ENCODE data around the gene KIAA1217.
"Not testable (repeated sequence)": the region's sequence is repeated elsewhere in the genome, so short reads cannot be mapped to it uniquely, and the experiment has no call there.

Gene KIAA1217

GRCh38 chr10:24445958-24446357, 237.0 kb downstream of the KIAA1217 start:
- FAIRE-seq: not testable (repeated sequence)

DNA sequence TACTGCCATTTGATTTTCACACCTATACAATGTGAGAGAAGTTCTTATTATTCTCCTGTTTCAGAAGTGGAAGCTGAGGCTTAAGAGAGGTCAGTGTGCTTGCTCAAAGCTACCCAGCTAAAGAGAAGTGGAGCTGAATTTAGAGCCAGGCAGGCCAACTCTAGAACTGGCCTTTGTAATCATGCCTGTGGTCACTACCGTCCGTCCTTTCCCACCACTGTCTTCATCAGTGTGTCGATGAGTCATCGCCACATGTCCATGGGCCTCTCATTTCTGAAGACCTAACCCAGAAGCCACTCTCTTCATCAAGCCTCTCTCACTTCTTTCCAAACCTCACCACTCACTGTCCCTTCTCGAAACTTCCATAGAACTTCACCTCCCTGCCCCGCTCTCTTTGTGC, 237.8 kb downstream of the KIAA1217 start:
- FAIRE-seq: no peak

GRCh38 chr10:24448351-24448999, 239.5 kb downstream of the KIAA1217 start:
- no peak for FAIRE-seq

DNA sequence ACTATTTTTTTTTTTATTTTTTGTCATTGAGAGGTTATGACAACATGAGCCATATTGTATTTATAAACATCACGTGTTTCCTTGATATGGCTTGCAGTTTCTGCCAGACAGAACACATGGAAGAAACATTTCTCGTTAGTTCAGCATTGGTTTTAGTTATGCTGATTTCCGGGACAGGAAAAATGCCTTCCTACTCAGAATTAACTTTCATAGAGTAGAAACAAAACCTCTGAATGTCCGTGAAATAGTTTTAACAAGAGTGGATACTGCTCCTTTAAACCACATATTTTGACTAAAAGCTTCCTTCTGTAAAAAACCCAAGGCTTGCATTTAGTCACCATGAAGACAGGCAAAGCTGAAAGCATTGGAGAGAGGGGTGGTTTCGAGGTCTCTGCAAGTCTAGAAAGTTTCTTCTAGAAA, 240.4 kb downstream of the KIAA1217 start:
- no peak for FAIRE-seq

GRCh38 chr10:24449769-24450310, 240.9 kb downstream of the KIAA1217 start:
- no peak for FAIRE-seq

DNA sequence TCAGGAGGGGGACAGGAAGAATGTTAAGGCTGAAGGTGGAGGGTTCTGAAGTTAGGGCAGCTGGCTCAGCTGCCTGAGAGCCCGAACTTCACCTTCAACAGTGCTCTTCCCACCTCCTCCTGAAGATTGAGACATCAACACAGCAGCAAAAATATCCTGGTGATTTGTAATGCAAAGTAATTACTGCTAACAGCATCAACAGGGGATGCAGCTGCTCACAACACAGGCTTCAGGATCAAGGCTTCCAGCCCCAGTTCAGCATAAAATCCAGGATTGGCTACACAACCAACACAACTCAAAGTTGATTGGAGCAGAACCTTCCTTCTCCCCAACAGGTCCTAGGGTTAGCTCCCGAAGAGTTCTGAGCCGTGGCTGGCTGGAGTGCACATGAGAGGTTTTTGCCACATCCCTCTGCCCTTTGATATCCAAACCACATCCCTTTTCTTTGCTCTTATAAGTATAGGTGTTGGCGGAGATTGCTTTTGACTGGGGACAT, 242.4 kb downstream of the KIAA1217 start:
- no peak for FAIRE-seq

DNA sequence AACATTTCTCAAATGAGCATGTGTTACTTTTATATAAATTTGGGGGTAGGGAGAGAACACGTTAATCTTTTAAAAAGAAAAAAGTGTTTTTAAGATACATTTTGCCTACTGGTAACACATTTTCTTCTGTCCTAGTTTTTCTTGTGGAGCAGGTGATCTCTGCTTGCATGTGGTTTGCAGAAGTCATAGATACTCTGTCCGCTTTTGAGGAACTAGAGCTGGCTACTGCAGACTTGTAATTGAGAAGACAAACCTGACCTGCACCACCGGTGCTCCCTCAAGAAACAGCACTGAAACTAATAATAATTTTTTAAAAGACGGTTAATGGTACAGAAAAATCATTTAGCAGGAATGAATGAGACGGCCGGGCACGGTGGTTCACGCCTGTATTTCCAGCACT, 243.1 kb downstream of the KIAA1217 start:
- no peak for FAIRE-seq

DNA sequence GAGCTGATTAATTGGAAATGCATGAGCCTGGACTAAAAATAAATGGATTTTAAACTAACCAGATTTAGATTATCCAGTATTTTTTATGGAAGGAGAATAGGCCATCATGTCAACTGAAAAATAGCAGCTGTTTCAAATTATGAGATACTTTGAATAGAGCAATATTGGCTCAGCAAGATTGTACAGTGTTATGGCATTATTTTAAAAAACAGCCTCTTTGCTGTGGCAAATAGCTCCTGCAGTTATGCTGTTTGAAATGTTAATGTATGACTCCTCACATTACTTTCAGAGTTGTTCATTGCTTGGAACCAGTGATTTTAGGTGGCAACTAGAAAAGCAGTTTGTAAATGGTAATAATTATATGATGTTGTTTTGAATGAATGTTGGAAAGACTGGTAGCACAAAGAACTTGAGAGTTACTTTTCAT, 244.5 kb downstream of the KIAA1217 start:
- no peak for FAIRE-seq

- no peak for FAIRE-seq
These were observed 245.0 kb downstream of the KIAA1217 start for GRCh38 chr10:24453973-24454372.

- FAIRE-seq: no peak
These were observed 246.5 kb downstream of the KIAA1217 start for GRCh38 chr10:24455447-24455846.

- FAIRE-seq: no peak
These were observed 247.4 kb downstream of the KIAA1217 start for GRCh38 chr10:24456322-24456721.

DNA sequence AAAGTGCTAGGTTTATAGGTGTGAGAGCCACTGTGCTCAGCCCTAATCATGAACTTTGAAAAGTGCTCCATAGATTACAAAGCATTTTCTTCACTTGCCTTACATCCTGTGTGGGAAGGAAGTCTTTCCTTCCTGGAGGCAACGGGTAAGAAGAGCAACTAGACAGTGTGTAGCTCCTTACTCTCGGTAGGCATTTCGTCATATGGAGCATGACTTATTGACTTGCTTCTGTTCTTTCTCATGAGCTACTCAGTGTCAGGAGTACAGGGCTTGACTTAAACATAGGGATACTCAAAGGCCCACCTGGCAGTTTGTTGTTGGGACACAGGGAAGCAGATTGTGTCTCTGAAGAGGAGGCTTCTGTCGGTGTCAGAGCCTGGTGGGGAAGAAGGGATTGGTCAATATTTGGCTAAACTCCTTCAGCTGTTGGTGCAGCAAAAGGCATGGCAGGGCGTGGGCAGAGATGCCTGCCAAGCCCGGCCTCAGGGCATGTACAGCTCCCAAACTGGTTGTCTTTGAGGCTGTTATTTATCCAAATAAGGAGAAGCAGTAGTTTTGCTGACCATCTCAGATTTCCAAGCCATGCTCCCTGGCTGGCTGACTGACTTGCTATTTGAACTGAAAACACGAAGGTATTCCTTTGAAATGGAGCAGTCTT, 248.9 kb downstream of the KIAA1217 start:
- FAIRE-seq: no peak

GRCh38 chr10:24459836-24460235, 250.9 kb downstream of the KIAA1217 start:
- no peak for FAIRE-seq

GRCh38 chr10:24462291-24462813, 253.4 kb downstream of the KIAA1217 start:
- FAIRE-seq: no peak

GRCh38 chr10:24462889-24463552, 254.1 kb downstream of the KIAA1217 start:
- no peak for FAIRE-seq

- no peak for FAIRE-seq
These were observed 254.9 kb downstream of the KIAA1217 start for GRCh38 chr10:24463611-24464426.

DNA sequence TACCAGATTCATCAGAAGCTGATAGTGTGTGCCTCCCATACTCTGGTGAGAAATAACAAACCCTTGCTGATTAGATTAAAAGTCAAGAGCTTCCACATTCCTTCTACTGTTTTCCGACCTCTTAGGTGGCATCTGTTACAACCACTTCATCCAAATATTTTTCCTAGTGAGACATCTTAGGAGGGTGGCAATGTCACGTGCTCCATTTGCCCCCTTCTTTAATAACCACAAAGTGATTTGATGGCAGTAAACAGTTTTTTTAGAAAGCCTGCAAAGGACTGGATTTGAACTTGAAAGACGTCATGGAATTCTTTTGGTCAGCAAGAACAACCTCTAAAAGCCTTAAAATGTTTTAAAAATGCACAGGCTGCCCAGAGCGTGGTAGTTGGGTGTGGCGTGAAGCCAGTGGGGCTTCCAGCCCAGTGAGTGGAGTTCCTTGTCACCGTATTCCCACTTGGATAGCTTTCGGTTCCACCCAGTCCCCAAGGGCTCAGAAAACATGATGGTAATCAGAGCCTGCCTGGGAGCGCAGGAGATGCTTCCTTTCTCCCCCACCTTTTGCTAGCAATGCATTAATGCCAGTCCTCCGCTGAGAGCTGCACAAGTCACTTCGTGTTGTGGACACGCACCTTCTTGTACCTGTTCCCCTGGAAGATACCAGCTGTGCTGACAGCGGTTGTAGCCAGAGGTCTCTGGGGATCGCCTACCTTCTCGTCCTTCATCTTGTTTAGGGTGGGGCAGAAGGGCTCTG, 256.4 kb downstream of the KIAA1217 start:
- FAIRE-seq: no peak

- FAIRE-seq: no peak
These were observed 257.2 kb downstream of the KIAA1217 start for GRCh38 chr10:24465891-24466818.

GRCh38 chr10:24467136-24467535, 258.2 kb downstream of the KIAA1217 start:
- no peak for FAIRE-seq

DNA sequence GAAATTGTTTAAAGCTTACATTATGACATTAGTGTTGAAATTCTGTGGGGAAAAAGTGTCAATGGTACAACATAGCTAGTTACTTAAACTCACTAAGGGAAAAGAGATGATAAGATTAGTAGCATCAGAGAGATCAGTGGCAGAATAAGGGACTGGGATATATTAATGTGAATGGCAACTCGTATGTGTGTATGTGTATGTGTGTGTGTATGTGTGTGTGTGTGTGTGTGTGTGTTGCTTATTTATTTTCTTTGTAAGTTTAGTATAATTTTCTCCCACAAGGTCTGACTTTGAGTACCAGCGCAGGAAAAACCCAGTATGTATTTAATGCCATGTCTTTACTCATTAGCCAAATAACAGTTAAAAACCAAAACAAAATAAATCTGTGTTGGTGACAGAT, 258.7 kb downstream of the KIAA1217 start:
- no peak for FAIRE-seq
